Adrenal gland (tissue), 5 donors: ENCODE results near the gene ZFP57.

Experiments used
- POLR2A ChIP-seq, 2 donors: fragments of 450-650 bp; IDR thresholded peaks; one replicate each; pipeline ENCODE4 v1.6.1; 2017; ENCODE audit warnings: antibody characterized with exemption in 2 of 2, mild to moderate bottlenecking in 2 of 2, moderate library complexity in 1 of 2
- TF ChIP-seq, protein P1 (sequence below), 6 experiments: fragments of 450-650 bp in 4 of 6; fragments of 200-600 bp in 2 of 6; sonication (generic) in 1 of 6; IDR thresholded peaks; 1 replicate in 5 of 6; 2 replicates in 1 of 6; pipeline versions ENCODE4 v1.5.1 to v1.8.0; 2016 to 2021; ENCODE audit warnings: antibody characterized with exemption in 6 of 6, mild to moderate bottlenecking in 2 of 6, moderate library complexity in 1 of 6
- donor health status: DM: no; HTN: no; CAD: no.

- TF ChIP-seq, protein P1, sequence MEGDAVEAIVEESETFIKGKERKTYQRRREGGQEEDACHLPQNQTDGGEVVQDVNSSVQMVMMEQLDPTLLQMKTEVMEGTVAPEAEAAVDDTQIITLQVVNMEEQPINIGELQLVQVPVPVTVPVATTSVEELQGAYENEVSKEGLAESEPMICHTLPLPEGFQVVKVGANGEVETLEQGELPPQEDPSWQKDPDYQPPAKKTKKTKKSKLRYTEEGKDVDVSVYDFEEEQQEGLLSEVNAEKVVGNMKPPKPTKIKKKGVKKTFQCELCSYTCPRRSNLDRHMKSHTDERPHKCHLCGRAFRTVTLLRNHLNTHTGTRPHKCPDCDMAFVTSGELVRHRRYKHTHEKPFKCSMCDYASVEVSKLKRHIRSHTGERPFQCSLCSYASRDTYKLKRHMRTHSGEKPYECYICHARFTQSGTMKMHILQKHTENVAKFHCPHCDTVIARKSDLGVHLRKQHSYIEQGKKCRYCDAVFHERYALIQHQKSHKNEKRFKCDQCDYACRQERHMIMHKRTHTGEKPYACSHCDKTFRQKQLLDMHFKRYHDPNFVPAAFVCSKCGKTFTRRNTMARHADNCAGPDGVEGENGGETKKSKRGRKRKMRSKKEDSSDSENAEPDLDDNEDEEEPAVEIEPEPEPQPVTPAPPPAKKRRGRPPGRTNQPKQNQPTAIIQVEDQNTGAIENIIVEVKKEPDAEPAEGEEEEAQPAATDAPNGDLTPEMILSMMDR (IDR thresholded peaks at IDR 0.05), result no peak
- TF ChIP-seq POLR2A (IDR thresholded peaks at IDR 0.05), result no peak
These were observed 9.9 kb downstream of the ZFP57 start for GRCh38 chr6:29671026-29671425.
